ENCODE data around the gene PBX3. TPM values are rescaled to one million over a fixed set of nuclear protein-coding genes. Genes with fewer than 3 reads are reported as not detected.

PBX3 gene
- total RNA-seq, 1 experiment from 2014 or later, result 39.0 TPM

DNA sequence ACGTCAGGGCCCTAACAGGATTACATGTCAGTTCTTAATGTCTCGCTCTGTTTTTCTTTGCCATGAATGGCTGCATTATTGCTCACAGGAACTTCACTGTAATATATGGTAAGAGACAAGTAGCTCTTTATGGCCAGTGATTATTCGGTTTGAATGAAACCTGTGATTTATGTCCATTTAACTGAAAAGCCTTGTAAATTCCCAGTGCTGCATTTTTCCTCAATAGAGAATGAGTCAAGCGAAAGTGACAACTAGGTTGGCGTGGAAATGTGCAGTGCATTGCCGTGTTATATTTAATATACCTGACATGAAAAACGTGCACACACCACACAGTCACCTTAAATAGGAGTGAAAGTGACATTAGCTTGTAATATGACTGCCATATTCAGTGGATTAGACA lies 163.1 kb downstream of the PBX3 start:
- POLR2A ChIA-PET, result no interaction called here
- intact Hi-C loops (cut with micrococcal nuclease; ENCODE audit: unreplicated experiment) (no loop called here), in situ Hi-C loops (cut with HindIII; ENCODE audit: low pct_unique_long_range_greater_than_20kb, low sequenced_read_pairs) (no loop called here)

DNA sequence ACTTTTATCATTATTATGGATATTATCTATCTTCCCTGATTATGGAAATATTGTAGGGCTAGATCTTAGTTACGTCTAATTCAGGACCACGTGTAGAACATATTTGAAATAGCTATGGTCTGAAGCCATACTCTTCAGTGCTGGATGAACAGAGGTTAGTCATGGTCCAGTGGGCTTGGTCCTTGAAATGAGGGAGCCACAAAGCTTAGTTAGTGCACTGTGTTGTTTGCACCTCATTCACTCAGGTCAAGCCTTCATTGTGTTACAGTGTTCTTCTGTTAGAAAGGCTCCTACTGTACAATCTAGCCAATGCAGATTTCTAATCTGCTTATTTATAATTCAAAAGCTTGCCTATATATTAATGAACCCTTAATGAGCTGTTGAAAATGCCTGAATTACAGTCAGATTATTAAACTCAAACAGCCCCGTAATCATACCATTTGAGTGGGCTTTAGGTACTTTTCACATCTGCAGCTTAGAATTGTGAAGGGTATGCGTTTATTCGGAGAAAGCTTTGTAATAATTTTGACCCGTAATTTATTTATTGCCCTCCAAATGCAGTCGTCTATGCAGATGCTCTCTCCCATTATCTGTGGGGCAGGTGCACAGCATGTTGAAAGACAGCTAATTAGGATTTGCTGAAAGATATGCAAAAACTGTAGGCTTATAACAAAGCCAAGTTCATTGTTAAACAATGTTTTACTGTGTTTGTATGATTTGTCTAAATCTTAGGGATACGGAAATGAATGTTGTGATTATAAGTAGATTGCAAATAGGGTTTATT lies 164.9 kb downstream of the PBX3 start:
- TF ChIP-seq TCF7L2 (IDR thresholded peaks at IDR 0.05; ENCODE audit: low read depth, low read length) (no peak), POLR2AphosphoS5 (IDR thresholded peaks at IDR 0.05; ENCODE audit: low read depth, low read length) (no peak), SIN3A (IDR thresholded peaks at IDR 0.05; ENCODE audit: borderline replicate concordance, insufficient read depth, low read depth, low read length) (no peak)
- TF ChIP-seq, protein P1, sequence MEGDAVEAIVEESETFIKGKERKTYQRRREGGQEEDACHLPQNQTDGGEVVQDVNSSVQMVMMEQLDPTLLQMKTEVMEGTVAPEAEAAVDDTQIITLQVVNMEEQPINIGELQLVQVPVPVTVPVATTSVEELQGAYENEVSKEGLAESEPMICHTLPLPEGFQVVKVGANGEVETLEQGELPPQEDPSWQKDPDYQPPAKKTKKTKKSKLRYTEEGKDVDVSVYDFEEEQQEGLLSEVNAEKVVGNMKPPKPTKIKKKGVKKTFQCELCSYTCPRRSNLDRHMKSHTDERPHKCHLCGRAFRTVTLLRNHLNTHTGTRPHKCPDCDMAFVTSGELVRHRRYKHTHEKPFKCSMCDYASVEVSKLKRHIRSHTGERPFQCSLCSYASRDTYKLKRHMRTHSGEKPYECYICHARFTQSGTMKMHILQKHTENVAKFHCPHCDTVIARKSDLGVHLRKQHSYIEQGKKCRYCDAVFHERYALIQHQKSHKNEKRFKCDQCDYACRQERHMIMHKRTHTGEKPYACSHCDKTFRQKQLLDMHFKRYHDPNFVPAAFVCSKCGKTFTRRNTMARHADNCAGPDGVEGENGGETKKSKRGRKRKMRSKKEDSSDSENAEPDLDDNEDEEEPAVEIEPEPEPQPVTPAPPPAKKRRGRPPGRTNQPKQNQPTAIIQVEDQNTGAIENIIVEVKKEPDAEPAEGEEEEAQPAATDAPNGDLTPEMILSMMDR (IDR thresholded peaks at IDR 0.05), result no peak
- TF ChIP-seq, protein P2, sequence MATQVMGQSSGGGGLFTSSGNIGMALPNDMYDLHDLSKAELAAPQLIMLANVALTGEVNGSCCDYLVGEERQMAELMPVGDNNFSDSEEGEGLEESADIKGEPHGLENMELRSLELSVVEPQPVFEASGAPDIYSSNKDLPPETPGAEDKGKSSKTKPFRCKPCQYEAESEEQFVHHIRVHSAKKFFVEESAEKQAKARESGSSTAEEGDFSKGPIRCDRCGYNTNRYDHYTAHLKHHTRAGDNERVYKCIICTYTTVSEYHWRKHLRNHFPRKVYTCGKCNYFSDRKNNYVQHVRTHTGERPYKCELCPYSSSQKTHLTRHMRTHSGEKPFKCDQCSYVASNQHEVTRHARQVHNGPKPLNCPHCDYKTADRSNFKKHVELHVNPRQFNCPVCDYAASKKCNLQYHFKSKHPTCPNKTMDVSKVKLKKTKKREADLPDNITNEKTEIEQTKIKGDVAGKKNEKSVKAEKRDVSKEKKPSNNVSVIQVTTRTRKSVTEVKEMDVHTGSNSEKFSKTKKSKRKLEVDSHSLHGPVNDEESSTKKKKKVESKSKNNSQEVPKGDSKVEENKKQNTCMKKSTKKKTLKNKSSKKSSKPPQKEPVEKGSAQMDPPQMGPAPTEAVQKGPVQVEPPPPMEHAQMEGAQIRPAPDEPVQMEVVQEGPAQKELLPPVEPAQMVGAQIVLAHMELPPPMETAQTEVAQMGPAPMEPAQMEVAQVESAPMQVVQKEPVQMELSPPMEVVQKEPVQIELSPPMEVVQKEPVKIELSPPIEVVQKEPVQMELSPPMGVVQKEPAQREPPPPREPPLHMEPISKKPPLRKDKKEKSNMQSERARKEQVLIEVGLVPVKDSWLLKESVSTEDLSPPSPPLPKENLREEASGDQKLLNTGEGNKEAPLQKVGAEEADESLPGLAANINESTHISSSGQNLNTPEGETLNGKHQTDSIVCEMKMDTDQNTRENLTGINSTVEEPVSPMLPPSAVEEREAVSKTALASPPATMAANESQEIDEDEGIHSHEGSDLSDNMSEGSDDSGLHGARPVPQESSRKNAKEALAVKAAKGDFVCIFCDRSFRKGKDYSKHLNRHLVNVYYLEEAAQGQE (IDR thresholded peaks at IDR 0.05; ENCODE audit: insufficient read depth in 1 of 2, low read depth in 2 of 2, low read length in 1 of 2), result no peak
- no peaks in the 10 kb centered on the region for H3K9me3 ChIP-seq (ENCODE audit: control insufficient read depth, insufficient read depth, low read depth, low read length)
- BruUV-seq (replicated peaks), result no TSS peak
- POLR2A ChIA-PET, result no interaction called here
- no peak overlapping the region for H3K4me3 ChIP-seq (ENCODE audit: low read depth in 2 of 2, low read length in 2 of 2)
- CTCF ChIA-PET, result no interaction called here
- no peak for ATAC-seq
- intact Hi-C loops (cut with micrococcal nuclease; ENCODE audit: unreplicated experiment) (no loop called here), in situ Hi-C loops (cut with HindIII; ENCODE audit: low pct_unique_long_range_greater_than_20kb, low sequenced_read_pairs) (no loop called here)
- peaks cover 8% of the 10 kb centered on the region for H3K4me1 ChIP-seq (ENCODE audit: control insufficient read depth, insufficient read depth, low read length)
- no peaks in the 10 kb centered on the region for H3K36me3 ChIP-seq (ENCODE audit: control insufficient read depth, insufficient read depth, low read length)
- H3K27ac ChIP-seq (ENCODE audit: low read length), result no peak overlapping the region
- DNase-seq (ENCODE audit: low read depth, low spot score), result no peak
- H3K27me3 ChIP-seq (ENCODE audit: control insufficient read depth, insufficient read depth, low read length), result no peaks in the 10 kb centered on the region

More for the DNA sequence above, 163.1 kb downstream of the PBX3 start:
- Histone ChIP-seq H3K36me3 (ENCODE audit: control insufficient read depth, insufficient read depth, low read length) (no peaks in the 10 kb centered on the region), H3K9me3 (ENCODE audit: control insufficient read depth, insufficient read depth, low read depth, low read length) (no peaks in the 10 kb centered on the region), H3K4me3 (ENCODE audit: low read depth in 2 of 2, low read length in 2 of 2) (no peak overlapping the region), H3K27ac (ENCODE audit: low read length) (no peak overlapping the region), H3K27me3 (ENCODE audit: control insufficient read depth, insufficient read depth, low read length) (no peaks in the 10 kb centered on the region), H3K4me1 (ENCODE audit: control insufficient read depth, insufficient read depth, low read length) (peaks cover 12% of the 10 kb centered on the region)
- CTCF ChIA-PET, result no interaction called here
- no TSS peak for BruUV-seq (replicated peaks)
- DNase-seq (ENCODE audit: low read depth, low spot score), result no peak
- TF ChIP-seq, protein P2 (IDR thresholded peaks at IDR 0.05; ENCODE audit: insufficient read depth in 1 of 2, low read depth in 2 of 2, low read length in 1 of 2), result no peak
- TF ChIP-seq POLR2AphosphoS5 (IDR thresholded peaks at IDR 0.05; ENCODE audit: low read depth, low read length) (no peak), SIN3A (IDR thresholded peaks at IDR 0.05; ENCODE audit: borderline replicate concordance, insufficient read depth, low read depth, low read length) (no peak), TCF7L2 (IDR thresholded peaks at IDR 0.05; ENCODE audit: low read depth, low read length) (no peak)
- TF ChIP-seq, protein P1 (IDR thresholded peaks at IDR 0.05), result no peak
- ATAC-seq, result no peak
